ENCODE data around the gene SAMD10.
"Not testable (repeated sequence)": the region's sequence is repeated elsewhere in the genome, so short reads cannot be mapped to it uniquely, and the experiment has no call there.

Gene SAMD10

DNA sequence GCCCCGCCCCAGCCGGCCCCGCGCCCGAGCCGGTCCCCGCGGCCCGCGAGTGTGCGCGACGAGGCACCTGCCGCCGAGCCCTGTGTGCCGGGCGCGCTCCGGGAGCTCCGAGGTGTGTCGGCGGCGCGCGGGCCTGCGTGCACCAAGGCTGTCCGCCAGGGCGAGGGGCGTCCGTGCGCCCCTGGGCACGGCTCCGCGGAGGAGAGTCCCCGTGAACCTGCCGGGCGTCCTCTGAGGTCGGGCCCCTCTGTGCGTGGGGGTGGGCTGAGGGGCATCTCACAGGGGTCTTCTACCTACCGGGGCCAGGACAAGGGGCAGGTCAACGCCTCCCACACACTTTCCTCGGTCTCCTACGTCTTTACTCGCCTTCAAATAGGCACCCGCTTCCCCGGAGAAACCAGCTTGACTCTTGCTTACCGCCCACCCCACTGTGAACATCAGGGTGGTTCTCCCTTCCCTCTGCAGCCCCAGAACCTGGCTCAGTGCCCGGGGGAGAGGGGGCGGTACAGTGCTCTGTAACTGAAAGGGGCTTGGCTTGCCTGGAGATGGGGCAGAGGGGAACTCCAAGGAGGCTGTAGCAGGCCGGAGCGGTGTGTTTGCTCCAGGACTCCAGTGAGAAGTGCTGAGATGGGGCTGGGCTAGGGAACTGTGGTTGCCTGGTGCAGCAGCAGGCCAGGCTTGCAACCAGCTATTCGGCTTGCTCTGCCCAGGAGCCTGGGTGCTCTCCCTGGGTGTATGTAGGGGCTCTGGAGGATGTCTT, at the start of gene SAMD10:
SAMD10 (minus strand) TSS at position 86 of the 760 bp plus-strand sequence. CDS start 175 bp downstream, outside the sequence.
- in situ Hi-C loops (cut with MboI; ENCODE audit: low sequenced_read_pairs) = no loop called here

DNA sequence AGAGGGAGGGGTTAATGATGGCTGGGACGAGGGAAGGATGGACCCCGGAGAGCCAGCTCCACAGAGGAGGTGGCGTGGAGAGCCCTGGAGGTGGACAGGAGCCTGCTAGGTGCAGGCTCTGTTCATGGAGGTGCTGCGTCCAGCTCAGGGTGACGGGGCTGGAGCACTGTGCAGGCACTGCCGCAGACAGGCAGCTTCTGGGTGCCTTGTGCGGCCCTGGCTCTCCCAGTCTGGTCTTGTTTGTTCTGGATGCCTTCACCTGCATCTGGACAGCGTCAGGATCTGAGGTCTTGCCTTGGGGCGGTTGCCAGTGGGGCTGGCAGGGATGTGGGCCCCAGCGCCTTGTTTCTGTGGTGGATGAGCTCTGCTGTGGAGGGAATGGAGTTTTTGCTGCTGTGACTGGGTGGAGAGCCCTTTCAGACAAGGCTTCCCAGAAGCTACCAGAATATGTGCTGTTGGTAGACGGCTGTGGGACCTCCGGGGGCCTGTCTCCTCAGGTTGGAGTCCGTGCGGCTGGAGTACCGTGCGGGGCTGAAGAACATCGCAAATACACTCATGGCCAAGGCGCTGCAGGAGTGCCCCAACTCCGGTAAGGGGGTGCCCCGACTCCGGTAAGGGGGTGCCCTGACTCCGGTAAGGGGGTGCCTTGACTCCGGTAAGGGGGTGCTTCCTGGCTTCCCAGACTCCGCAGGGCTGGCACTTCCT, 48.7 kb upstream of the SAMD10 start:
- in situ Hi-C loops (cut with MboI; ENCODE audit: low sequenced_read_pairs) = no loop called here

DNA sequence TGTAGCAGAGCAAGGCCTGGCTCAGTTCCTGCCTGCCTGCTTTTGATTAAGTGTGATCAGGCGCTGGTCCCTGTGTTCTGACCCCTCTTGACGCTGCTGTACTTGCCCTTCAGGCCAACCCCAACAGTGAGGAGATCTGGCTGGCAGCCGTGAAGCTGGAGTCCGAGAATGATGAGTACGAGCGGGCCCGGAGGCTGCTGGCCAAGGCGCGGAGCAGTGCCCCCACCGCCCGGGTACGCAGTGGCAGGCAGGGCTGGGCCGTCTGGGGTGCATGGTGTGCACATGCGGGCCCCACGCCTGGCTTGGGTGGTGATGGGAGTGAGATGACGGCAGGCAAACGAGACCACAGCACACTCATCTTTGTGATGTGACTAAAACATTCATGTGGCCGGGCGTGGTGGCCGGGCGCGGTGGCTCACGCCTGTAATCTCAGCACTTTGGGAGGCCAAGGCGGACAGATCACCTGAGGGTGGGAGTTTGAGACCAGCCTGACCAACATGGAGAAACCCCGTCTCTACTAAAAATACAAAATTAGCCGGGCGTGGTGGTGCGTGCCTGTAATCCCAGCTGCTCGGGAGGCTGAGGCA, 46.5 kb upstream of the SAMD10 start:
- in situ Hi-C loops (cut with MboI; ENCODE audit: low sequenced_read_pairs) = no loop called here

DNA sequence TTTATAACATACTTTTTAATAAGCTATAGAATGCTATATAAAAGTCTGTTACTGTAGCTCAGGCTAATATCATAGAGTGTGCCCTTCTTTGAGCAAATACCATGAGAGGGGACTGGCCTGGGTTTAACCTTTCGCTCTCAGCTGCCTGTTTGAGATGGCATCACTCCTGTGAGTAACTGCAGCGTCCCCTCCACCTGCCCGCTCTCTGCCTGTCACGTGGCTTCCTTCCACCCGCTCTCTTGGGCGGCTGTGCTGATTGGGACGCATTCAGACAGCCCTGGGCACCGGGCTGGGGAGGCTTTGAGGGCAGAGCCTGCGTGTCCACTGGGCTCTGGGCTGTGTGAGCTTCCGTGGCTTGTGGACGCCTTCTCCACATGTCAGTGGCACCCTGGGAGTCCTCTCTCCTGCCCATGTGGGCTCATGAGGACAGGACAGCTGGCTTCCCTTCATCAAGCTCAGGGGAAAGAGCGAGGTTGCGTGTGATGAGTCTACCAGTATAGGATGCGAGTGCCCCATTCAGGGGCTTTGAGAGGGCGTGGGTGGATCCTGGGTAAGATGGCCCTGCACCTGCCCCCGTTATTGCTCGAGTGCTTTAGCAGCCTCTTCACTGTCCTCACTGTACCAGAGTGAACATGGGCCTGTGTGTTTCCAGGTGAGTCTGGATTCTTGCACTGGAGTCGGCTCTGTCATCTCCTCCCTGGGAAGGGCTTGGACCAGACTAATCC, 45.8 kb upstream of the SAMD10 start:
- in situ Hi-C loops (cut with MboI; ENCODE audit: low sequenced_read_pairs) = no loop called here

DNA sequence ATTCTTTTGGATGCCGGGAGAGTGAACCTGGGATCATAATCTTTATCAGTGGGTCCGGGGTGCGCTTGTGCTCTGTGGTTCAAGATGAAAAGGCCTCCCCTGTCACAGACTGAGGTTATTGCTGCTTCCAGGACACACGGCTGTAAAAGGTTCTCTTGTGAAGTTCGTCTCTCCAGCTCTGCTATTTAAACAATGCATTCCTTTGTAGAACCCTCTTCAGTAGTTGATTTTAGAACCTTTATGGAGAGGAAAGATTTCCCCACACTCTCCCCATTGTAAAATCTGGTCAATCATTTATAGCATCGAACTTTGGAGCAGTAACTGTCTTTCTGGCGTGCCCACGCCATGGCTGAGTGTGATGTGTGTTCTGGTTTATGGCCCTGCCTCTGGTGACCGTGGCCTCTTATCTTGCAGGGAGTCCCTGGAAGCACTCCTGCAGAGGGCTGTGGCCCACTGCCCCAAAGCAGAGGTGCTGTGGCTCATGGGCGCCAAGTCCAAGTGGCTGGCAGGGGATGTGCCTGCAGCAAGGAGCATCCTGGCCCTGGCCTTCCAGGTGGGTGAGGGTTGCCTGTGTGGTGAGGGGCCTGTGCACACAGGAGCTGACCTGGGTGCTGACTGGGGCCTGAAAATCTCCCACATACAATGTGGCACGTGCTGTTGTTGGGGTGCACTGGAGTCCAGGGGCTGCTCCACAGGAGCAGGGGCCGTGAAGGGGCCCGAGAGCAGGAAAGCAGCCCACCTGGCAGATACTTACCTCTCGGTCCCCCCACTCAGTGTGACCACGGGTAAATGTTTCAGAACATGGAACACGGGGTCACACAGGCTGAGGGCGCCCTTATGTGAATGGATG, 44.9 kb upstream of the SAMD10 start:
- in situ Hi-C loops (cut with MboI; ENCODE audit: low sequenced_read_pairs) = no loop called here

DNA sequence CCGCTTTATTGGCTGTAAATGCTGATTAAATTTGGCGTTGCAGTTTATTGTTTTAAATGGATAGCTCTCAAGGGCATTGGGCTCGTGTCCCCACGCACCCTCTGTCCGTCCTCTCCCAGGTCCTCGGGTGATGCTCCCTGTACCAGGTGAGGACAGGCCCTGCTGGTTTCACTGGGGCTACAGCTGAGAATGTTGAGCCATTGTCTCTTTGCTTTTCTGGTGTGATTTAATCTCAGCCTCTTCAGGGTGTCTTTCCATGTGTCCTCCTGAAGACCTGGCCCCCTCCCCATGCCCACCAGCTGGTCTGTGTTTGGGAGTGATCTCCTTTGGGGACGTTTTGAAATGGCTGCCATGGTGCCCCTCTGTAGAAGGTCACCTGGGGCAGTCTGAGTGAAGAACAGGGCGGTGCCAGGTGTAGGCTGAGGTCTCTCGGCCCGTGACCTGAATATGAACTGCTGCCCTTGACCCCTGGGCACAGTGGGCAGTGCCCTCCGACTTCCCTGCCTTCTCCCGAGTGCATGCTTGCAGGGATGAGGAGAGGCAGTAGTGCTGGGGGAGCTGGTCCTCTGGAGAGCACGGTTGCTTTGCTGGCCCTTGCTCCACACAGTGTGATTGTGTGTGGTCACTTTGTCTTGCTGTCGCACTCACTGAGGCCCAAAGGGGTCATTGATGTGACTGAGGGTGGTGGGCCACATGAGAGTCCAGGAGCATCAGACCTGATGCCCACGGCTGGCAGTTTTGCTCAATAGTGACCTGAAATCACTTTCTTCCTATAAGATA, 44.1 kb upstream of the SAMD10 start:
- in situ Hi-C loops (cut with MboI; ENCODE audit: low sequenced_read_pairs) = no loop called here

DNA sequence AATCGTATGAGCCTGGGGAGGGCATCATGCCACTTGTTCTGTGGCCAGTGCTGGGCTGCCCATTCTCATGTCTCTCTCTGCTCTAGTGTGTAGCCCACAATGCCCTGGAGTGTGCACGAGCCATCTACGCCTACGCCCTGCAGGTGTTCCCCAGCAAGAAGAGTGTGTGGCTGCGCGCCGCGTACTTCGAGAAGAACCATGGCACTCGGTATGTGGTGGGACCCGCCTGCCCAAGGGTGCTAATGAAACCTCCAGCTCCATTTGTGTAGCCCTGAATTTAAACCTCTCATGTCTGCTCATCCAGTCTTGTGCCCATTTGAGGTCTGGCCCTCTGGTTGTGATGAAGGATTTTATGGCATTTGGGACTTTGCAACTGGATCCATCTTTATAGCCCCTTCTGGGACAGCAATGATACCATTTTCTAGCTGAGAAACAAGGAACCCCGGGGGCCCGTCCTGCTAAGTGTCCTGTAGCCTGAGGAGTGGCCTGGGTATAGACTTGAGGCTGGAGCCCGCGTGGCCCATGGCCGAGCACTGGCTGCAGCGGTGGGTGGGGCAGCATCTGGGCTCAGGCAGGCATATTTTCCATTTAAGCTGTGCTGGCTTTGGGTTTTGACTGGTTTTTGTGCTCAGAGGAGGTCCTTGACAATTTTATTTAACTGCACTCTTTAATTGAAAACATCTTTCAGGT, 43.4 kb upstream of the SAMD10 start:
- in situ Hi-C loops (cut with MboI; ENCODE audit: low sequenced_read_pairs) = no loop called here

DNA sequence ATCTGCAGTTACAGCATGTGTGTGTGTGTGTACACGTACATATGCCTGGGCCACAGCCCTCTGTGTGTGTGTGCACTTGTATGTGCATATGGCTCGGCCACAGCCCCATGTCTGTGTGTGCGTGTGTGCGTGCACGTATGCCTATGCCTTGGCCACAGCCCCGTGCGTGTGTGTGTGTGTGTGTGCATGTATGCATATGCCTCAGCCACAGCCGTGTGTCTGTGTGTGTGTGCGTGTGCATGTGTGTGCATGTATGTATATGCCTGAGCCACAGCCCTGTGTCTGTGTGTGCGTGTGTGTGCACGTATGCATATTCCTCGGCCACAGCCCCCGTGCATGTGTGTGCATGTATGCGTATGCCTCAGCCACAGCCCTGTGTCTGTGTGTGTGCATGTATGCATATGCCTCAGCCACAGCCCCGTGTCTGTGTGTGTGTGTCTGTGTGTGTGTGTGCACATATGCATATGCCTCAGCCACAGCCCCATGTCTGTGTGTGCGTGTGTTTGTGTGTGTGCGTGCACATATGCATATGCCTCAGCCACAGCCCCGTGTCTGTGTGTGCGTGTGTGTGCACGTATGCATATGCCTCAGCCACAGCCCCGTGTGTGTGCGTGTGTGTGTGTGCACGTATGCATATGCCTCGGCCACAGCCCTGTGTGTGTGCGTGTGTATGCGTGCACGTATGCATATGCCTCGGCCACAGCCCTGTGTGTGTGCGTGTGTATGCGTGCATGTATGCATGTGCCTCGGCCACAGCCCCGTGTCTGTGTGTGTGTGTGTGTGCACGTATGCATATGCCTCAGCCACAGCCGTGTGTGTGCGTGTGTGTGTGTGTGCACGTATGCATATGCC, 41.9 kb upstream of the SAMD10 start:
- in situ Hi-C loops (cut with MboI; ENCODE audit: low sequenced_read_pairs) = no loop called here

DNA sequence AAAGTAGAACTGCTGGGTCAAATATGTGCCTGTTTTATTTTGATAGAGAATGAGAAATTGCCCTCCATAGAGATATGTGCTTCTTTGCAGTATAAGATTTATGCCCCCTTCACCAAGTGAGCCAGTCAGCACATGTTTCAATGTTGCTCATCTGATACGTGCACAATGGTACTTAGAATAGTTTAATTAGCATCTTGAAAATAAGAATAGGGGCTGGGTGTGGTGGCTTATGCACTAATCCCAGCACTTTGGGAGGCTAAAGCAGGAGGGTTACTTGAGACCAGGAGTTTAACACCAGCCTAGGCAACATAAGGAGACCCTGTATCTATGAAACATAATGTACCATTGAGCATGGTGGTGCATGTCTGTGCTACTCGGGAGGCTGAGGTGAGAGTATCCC, 36.2 kb upstream of the SAMD10 start:
- in situ Hi-C loops (cut with MboI; ENCODE audit: low sequenced_read_pairs) = no loop called here

DNA sequence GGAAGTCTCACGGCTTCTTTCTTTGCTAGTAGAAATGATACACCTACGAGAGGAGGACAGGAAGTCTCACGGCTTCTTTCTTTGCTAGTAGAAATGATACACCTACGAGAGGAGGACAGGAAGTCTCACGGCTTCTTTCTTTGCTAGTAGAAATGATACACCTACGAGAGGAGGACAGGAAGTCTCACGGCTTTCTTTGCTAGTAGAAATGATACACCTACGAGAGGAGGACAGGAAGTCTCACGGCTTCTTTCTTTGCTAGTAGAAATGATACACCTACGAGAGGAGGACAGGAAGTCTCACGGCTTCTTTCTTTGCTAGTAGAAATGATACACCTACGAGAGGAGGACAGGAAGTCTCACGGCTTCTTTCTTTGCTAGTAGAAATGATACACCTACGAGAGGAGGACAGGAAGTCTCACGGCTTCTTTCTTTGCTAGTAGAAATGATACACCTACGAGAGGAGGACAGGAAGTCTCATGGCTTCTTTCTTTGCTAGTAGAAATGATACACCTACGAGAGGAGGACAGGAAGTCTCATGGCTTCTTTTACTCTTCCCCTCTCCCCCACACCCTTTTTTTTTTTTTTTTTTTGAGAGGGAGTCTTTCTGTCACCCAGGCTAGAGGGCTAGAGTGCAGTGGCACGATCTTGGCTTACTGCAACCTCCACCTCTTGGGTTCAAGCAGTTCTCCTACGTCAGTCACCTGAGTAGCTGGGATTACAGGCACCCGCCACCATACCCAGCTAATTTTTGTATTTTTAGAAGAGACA, 33.1 kb upstream of the SAMD10 start:
- in situ Hi-C loops (cut with MboI; ENCODE audit: low sequenced_read_pairs) = not testable (repeated sequence)

DNA sequence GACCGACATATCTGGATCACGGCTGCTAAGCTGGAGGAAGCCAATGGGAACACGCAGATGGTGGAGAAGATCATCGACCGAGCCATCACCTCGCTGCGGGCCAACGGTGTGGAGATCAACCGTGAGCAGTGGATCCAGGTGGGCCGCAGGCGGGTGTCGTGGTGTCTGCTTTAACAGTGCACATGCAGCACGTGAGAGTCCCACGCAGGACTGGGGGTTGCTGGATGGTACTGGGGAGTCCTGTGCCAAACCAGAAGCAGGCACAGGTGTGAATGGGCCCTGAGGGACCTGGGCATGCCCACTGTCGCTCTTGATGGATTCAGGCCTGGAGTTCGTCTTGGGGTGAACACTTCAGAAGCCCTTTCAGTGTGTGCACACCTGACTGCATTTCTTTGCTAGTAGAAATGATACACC, 31.9 kb upstream of the SAMD10 start:
- in situ Hi-C loops (cut with MboI; ENCODE audit: low sequenced_read_pairs) = no loop called here

DNA sequence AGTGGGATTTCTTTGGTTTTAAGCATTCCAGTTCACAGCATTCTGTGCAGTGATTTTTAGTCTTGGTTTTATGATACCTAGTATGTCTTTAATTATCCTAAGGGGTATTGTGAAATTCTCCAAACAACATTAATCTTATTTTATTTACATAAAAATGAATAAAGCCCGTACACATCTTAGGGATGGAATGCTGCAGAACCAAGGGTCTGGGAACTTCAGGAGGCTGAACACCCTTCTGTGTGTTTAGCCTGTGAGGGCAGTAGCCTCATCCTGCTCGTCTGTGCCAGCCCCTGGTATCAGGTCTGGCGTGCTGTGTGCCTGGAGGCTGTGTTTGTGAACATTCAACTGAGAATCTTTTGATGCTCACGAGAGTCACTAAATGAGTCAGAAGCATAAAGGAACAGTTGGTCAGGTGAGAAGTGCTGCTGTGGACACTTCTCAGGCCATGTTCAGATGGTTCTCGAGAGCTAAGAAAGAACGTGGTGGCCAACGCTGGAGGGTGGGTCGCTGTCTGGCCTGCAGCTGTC, 31.3 kb upstream of the SAMD10 start:
- in situ Hi-C loops (cut with MboI; ENCODE audit: low sequenced_read_pairs) = no loop called here

DNA sequence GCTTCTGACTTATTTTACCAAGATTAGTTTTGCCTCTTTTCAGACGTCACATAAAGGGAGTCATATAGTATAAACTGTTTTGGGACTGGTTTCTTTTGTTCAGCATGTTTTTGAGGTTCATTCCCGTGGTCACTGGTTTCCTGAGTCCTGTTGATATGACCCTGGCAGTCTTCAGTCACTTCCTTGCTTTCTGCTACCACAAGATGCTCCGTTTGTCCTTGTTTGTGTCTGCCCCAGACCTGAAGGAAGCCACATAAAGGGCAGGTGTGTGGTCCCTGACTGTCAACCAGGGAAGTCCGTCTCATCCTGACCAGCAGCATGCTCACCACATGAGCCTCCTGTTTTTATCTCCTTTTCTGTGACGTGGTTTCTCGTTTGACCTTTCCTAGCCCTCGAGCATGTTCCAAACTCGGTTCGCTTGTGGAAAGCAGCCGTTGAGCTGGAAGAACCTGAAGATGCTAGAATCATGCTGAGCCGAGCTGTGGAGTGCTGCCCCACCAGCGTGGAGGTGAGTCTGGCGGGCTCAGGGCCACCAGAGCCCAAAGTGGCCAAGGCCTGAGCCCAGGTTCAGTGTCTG, 30.5 kb upstream of the SAMD10 start:
- in situ Hi-C loops (cut with MboI; ENCODE audit: low sequenced_read_pairs) = no loop called here

DNA sequence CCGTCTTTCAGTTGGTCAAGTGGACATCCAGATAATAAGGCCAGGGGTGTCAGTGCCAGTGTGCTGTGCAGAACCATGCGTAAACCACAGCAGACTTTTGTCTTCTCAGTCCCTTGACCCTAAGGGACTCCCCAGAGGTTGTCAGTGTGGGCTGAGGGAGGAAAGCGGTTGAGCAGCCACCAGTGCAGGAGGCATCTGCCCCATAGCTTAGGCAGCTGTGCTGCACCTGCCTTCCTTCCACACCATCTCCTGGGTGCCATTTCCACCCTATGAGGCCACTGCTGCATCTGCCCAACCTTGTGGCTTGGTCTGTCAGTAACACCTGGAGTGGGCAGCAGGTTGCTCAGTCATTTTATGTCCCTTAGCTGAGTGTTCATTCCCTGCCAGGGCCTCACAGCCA, 27.5 kb upstream of the SAMD10 start:
- in situ Hi-C loops (cut with MboI; ENCODE audit: low sequenced_read_pairs) = no loop called here

DNA sequence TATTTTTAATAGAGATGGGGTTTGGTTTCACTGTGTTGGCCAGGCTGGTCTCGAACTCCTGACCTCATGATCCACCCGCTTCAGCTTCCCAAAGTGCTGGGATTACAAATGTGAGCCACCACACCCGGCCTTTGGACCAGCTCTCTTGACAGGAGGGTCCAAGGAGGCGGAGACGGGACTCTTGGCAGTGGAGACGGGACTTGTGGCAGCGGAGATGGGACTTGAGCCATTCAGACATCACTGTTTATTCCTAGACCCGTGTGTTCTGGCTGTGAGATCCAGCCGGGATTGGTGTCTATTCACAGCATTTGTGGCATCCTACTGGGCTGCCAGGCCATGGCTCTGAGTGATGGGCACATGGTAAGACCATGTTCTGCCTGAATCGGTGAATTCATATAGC, 27.0 kb upstream of the SAMD10 start:
- in situ Hi-C loops (cut with MboI; ENCODE audit: low sequenced_read_pairs) = no loop called here

DNA sequence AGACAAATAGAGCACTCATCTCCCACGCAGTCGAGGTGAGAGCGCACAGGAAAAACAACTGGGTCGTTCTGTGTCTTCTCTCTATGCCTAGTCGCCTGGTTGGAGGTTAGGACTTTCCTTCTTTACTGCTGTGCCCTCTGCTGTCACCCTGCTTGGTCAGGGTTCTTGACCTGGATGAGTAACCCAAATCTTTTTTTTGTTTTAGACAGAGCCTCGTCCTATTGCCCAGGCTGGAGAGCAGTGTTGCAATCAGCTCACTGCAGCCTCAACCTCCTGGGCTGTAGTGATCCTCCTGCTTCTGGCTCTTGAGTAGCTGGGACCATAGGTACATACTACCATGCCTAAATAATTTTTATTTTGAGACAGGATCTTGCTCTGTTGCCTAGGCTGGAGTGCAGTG, 26.0 kb upstream of the SAMD10 start:
- in situ Hi-C loops (cut with MboI; ENCODE audit: low sequenced_read_pairs) = no loop called here
